Measurements from ENCODE around the gene C2orf49. TPM values are rescaled to one million over a fixed set of nuclear protein-coding genes. Genes with fewer than 3 reads are reported as not detected.

Gene C2orf49
- total RNA-seq, 1 experiment from 2014 or later = 17.2 TPM

DNA sequence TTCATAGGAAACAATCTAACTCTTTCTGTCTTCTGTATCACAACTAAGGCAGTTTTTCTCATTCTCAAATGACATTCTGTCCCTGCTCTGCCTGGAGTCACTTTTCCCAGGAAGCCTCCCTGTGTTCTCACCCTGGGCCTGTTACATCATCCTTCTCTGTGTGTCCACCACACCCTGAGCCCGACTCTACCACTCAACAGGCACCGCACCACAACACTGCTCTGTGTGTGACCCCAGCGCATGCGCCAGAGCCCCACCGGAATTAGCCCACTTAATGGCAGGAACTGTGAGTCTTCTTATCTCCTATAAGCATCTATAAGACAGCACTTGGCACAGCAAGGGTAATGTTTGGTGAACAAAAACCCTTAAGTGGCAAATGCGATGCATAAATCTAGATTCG lies 40.1 kb upstream of the C2orf49 start:
- BruUV-seq (replicated peaks) = no TSS peak
- Histone ChIP-seq H3K9ac (ENCODE audit: low read length) (no peak overlapping the region), H3K27ac (ENCODE audit: low read depth, low read length) (no peak overlapping the region), H3K79me2 (ENCODE audit: insufficient read depth, low read length) (peaks cover 20% of the 10 kb centered on the region), H4K20me1 (ENCODE audit: insufficient read depth) (no peaks in the 10 kb centered on the region), H2AFZ (ENCODE audit: low read depth, low read length, poor library complexity, severe bottlenecking) (no peak overlapping the region), H3K27me3 (ENCODE audit: insufficient read depth, low read length) (no peaks in the 10 kb centered on the region), H3K9me2 (ENCODE audit: insufficient read depth) (no peaks in the 10 kb centered on the region), H3K4me3 (replicated peaks in 1 of 2; ENCODE audit: low read depth in 1 of 2, low read length in 2 of 2) (no peak overlapping the region), H3K4me1 (ENCODE audit: control insufficient read depth in 1 of 2, insufficient read depth in 2 of 2, low read length in 2 of 2) (no peaks in the 10 kb centered on the region), H3K4me2 (ENCODE audit: low read length) (no peak overlapping the region), H3K9me3 (ENCODE audit: control insufficient read depth in 1 of 2, insufficient read depth in 1 of 2, low read depth in 1 of 2, low read length in 2 of 2) (no peaks in the 10 kb centered on the region), H3K36me3 (ENCODE audit: control insufficient read depth in 1 of 2, insufficient read depth in 2 of 2, low read length in 2 of 2) (peaks cover 13 to 18% of the 10 kb centered on the region in 2 experiments; a peak in 2 of 4 replicates)
- ATAC-seq = no peak
- POLR2A ChIA-PET = no interaction called here
- intact Hi-C loops (cut with micrococcal nuclease) = no loop called here
- TF ChIP-seq ELF1 (IDR thresholded peaks at IDR 0.05; ENCODE audit: borderline replicate concordance, low read depth) = no peak
- no peak for TF ChIP-seq TCF7L2 (IDR thresholded peaks at IDR 0.05; ENCODE audit: borderline replicate concordance, extremely low read depth, insufficient read depth, insufficient read length)
- TF ChIP-seq YY1 (IDR thresholded peaks at IDR 0.05; ENCODE audit: extremely low read depth, insufficient replicate concordance, low read depth, low read length) = no peak
- TF ChIP-seq RAD21 (IDR thresholded peaks at IDR 0.05; ENCODE audit: low read depth) = no peak
- no peak for TF ChIP-seq CBX3 (IDR thresholded peaks at IDR 0.05; ENCODE audit: low read depth)
- TF ChIP-seq, protein P1, sequence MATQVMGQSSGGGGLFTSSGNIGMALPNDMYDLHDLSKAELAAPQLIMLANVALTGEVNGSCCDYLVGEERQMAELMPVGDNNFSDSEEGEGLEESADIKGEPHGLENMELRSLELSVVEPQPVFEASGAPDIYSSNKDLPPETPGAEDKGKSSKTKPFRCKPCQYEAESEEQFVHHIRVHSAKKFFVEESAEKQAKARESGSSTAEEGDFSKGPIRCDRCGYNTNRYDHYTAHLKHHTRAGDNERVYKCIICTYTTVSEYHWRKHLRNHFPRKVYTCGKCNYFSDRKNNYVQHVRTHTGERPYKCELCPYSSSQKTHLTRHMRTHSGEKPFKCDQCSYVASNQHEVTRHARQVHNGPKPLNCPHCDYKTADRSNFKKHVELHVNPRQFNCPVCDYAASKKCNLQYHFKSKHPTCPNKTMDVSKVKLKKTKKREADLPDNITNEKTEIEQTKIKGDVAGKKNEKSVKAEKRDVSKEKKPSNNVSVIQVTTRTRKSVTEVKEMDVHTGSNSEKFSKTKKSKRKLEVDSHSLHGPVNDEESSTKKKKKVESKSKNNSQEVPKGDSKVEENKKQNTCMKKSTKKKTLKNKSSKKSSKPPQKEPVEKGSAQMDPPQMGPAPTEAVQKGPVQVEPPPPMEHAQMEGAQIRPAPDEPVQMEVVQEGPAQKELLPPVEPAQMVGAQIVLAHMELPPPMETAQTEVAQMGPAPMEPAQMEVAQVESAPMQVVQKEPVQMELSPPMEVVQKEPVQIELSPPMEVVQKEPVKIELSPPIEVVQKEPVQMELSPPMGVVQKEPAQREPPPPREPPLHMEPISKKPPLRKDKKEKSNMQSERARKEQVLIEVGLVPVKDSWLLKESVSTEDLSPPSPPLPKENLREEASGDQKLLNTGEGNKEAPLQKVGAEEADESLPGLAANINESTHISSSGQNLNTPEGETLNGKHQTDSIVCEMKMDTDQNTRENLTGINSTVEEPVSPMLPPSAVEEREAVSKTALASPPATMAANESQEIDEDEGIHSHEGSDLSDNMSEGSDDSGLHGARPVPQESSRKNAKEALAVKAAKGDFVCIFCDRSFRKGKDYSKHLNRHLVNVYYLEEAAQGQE (IDR thresholded peaks at IDR 0.05; ENCODE audit: low read depth) = no peak
- TF ChIP-seq, protein P2, sequence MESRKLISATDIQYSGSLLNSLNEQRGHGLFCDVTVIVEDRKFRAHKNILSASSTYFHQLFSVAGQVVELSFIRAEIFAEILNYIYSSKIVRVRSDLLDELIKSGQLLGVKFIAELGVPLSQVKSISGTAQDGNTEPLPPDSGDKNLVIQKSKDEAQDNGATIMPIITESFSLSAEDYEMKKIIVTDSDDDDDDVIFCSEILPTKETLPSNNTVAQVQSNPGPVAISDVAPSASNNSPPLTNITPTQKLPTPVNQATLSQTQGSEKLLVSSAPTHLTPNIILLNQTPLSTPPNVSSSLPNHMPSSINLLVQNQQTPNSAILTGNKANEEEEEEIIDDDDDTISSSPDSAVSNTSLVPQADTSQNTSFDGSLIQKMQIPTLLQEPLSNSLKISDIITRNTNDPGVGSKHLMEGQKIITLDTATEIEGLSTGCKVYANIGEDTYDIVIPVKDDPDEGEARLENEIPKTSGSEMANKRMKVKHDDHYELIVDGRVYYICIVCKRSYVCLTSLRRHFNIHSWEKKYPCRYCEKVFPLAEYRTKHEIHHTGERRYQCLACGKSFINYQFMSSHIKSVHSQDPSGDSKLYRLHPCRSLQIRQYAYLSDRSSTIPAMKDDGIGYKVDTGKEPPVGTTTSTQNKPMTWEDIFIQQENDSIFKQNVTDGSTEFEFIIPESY (IDR thresholded peaks at IDR 0.05; ENCODE audit: extremely low read depth, insufficient replicate concordance, low read length) = no peak
- TF ChIP-seq SIN3A (IDR thresholded peaks at IDR 0.05; ENCODE audit: low read depth) = no peak
- no peak for TF ChIP-seq EGR1 (IDR thresholded peaks at IDR 0.05; ENCODE audit: low read depth)
- TF ChIP-seq POLR2AphosphoS5 (IDR thresholded peaks at IDR 0.05; ENCODE audit: low read depth, low read length) = no peak
- CTCF ChIA-PET = no interaction called here
- DNase-seq (ENCODE audit: low read depth, low spot score) = no peak
- RAD21 ChIA-PET (ENCODE audit: low non-redundant PET in 1 of 2, low total read pairs in 2 of 2, uncharacterized antibody in 2 of 2, unreplicated experiment in 2 of 2) = no interaction called here
